SH-SY5Y (cell line): ENCODE results near the gene CD248.

Experiments used
- GATA2 ChIP-seq: IDR thresholded peaks from 2 replicates; pipeline ENCODE4 v1.6.1; 2011; ENCODE audit warnings: mild to moderate bottlenecking, low read depth, low read length
- GATA3 ChIP-seq: IDR thresholded peaks from 2 replicates; pipeline ENCODE4 v1.6.1; 2011; ENCODE audit warnings: low read depth, mild to moderate bottlenecking, low read length, moderate library complexity

DNA sequence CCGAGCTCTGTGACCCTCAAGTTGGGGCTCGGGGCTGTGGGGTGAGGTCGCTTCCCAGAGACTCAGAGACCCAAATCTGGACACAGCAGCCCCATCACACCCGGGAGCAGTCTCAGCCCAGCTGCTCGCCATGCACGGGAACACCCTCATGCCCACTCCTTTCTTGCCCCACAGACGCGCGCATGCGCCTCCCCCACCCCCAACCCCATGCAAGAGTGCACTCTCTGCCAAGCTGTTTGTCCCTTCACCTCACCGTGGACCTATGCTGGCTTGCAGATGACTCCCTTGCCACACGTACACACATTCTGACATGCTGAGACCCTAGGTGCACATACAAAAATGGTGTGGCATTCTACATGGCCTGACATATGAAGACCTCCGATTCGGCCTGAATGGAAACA, 478 bp upstream of the CD248 start:
- TF ChIP-seq GATA2 (no peak), GATA3 (no peak)
